PC-3 (cell line): ENCODE results near the gene SLF1. TPM values are rescaled to one million over a fixed set of nuclear protein-coding genes. Genes with fewer than 3 reads are reported as not detected.

Experiments
- ATAC-seq: fragments of 200-7000 bp; cut with Tn5 transposase; 2 replicates; pipeline ENCODE4 v1.9.1; 2020; ENCODE audit warnings: mild to moderate bottlenecking, moderate library complexity
- BruUV-seq: library from RNA; stranded (reverse); fragments of 400-500 nt; replicated peaks from 2 replicates; lab custom pipeline; 2021; lab: Mats Ljungman, UMichigan
- CTCF ChIA-PET: fragments of 300-600 bp; sonication (Branson Sonifier 250); formaldehyde crosslinking; loops from one replicate; lab custom pipeline; 2022; ENCODE audit warnings: antibody characterized with exemption; lab: Charles Lee
- POLR2A ChIA-PET: fragments of 300-600 bp; sonication (Branson Sonifier 250); formaldehyde crosslinking; loops from one replicate; lab custom pipeline; 2022; ENCODE audit warnings: antibody characterized with exemption; ENCODE audit not compliant: unreplicated experiment; lab: Charles Lee
- DNase-seq: peaks from one replicate; pipeline ENCODE4 v3.0.0-alpha.2; 2015
- H2AFZ ChIP-seq: fragments of 300-600 bp; sonication (generic); 2 replicates; pipeline ENCODE4 v1.6.0; 2016; ENCODE audit warnings: antibody characterized with exemption, low read length
- H3F3A ChIP-seq: fragments of 300-600 bp; sonication (generic); one replicate; pipeline ENCODE4 v1.6.0; 2017; ENCODE audit warnings: antibody characterized with exemption, low read length, control low read depth, mild to moderate bottlenecking; ENCODE audit not compliant: unreplicated experiment
- H3K27ac ChIP-seq: fragments of 300-600 bp; sonication (generic); 2 replicates; pipeline ENCODE4 v1.5.1; 2016; ENCODE audit warnings: mild to moderate bottlenecking, low read length
- H3K27me3 ChIP-seq: fragments of 300-600 bp; sonication (generic); 2 replicates; pipeline ENCODE4 v1.6.1; 2016; ENCODE audit warnings: low read length, mixed read lengths
- H3K36me3 ChIP-seq: fragments of 300-600 bp; sonication (generic); 2 replicates; pipeline ENCODE4 v1.6.1; 2016; ENCODE audit warnings: low read depth, mixed run types, low read length, mixed read lengths
- H3K4me1 ChIP-seq: fragments of 300-600 bp; sonication (generic); 2 replicates; pipeline ENCODE4 v1.5.1; 2016; ENCODE audit warnings: low read length; ENCODE audit not compliant: insufficient read depth
- H3K4me2 ChIP-seq: fragments of 300-600 bp; sonication (generic); 2 replicates; pipeline ENCODE4 v1.6.0; 2016; ENCODE audit warnings: low read length
- H3K4me3 ChIP-seq: fragments of 300-600 bp; sonication (generic); 2 replicates; pipeline ENCODE4 v1.5.1; 2016; ENCODE audit warnings: mild to moderate bottlenecking, low read length, mixed read lengths
- H3K79me2 ChIP-seq: fragments of 300-600 bp; sonication (generic); 2 replicates; pipeline ENCODE4 v1.6.1; 2017; ENCODE audit warnings: low read length, mixed read lengths
- H3K9ac ChIP-seq: fragments of 300-600 bp; sonication (generic); 2 replicates; pipeline ENCODE4 v1.6.0; 2016; ENCODE audit warnings: mild to moderate bottlenecking, low read length
- H3K9me2 ChIP-seq: fragments of 300-600 bp; sonication (generic); replicated peaks from 2 replicates; pipeline ENCODE4 v1.6.1; 2016; ENCODE audit warnings: mixed run types, low read length, mixed read lengths
- H3K9me3 ChIP-seq: fragments of 300-600 bp; sonication (generic); 2 replicates; pipeline ENCODE4 v1.6.1; 2016; ENCODE audit warnings: low read length, mixed read lengths
- H4K20me1 ChIP-seq: fragments of 300-600 bp; sonication (generic); 2 replicates; pipeline ENCODE4 v1.6.1; 2016; ENCODE audit warnings: low read length, mixed read lengths
- CTCF ChIP-seq: fragments of 300-600 bp; sonication (generic); conservative IDR thresholded peaks from 2 replicates; pipeline ENCODE4 v1.5.1; 2017; ENCODE audit warnings: antibody characterized with exemption, low read depth, mild to moderate bottlenecking, low read length
- EZH2 ChIP-seq: fragments of 300-600 bp; sonication (generic); IDR thresholded peaks from one replicate; pipeline ENCODE4 v1.6.1; 2017; ENCODE audit warnings: antibody characterized with exemption, mild to moderate bottlenecking, low read length; ENCODE audit not compliant: unreplicated experiment
- EZH2phosphoT487 ChIP-seq: fragments of 300-600 bp; sonication (generic); IDR thresholded peaks from 2 replicates; pipeline ENCODE4 v1.6.1; 2018; ENCODE audit warnings: mild to moderate bottlenecking, antibody characterized with exemption, low read length, borderline replicate concordance
- intact Hi-C: fragments of 100-400 bp; cut with micrococcal nuclease; formaldehyde crosslinking; loops from 2 replicates; pipeline ENCODE4 v1.9.0; 2023
- total RNA-seq: library from RNA; depleted of rRNA; stranded (reverse); fragments of >200 nt; gene quantifications from 2 replicates; pipeline ENCODE4 v1.2.3, GENCODE V29; 2014

The SLF1 gene
- total RNA-seq, 1 experiment from 2014 or later, result 23.6 TPM

- no peaks in the 10 kb centered on the region for H4K20me1 ChIP-seq
- H3K27ac ChIP-seq, result no peak overlapping the region
- POLR2A ChIA-PET, result no interaction called here
- H3F3A ChIP-seq, result no peaks in the 10 kb centered on the region
- TF ChIP-seq CTCF, result no peak
- no peak for TF ChIP-seq EZH2phosphoT487
- intact Hi-C loops, result no loop called here
- CTCF ChIA-PET, result no interaction called here
- no TSS peak for BruUV-seq
- DNase-seq (no peak), ATAC-seq (no peak)
- H3K9me3 ChIP-seq, result no peaks in the 10 kb centered on the region
- H3K4me3 ChIP-seq, result no peak overlapping the region
- no peaks in the 10 kb centered on the region for H3K79me2 ChIP-seq
- peaks cover 10% of the 10 kb centered on the region; the same call in 1 of the 2 replicates for H3K4me1 ChIP-seq
- no peak overlapping the region for H2AFZ ChIP-seq
- no peak overlapping the region for H3K9ac ChIP-seq
- no peak overlapping the region for H3K4me2 ChIP-seq
- H3K36me3 ChIP-seq, result no peaks in the 10 kb centered on the region
- no peaks in the 10 kb centered on the region for H3K27me3 ChIP-seq
- no peaks in the 10 kb centered on the region for H3K9me2 ChIP-seq
These were observed 82.1 kb downstream of the SLF1 start for GRCh38 chr5:94700592-94700991.

- TF ChIP-seq EZH2phosphoT487 (no peak), EZH2 (no peak), CTCF (no peak)
- ATAC-seq (no peak), DNase-seq (no peak)
- no peak overlapping the region for H2AFZ ChIP-seq
- H3K36me3 ChIP-seq, result no peaks in the 10 kb centered on the region
- no peaks in the 10 kb centered on the region for H3K79me2 ChIP-seq
- no peaks in the 10 kb centered on the region for H3K27me3 ChIP-seq
- no peaks in the 10 kb centered on the region for H3K9me3 ChIP-seq
- no TSS peak for BruUV-seq
- POLR2A ChIA-PET, result no interaction called here
- H3K4me2 ChIP-seq, result no peak overlapping the region
- no peak overlapping the region for H3K9ac ChIP-seq
- H4K20me1 ChIP-seq, result no peaks in the 10 kb centered on the region
- intact Hi-C loops, result no loop called here
- no peaks in the 10 kb centered on the region for H3F3A ChIP-seq
- H3K9me2 ChIP-seq, result no peaks in the 10 kb centered on the region
- peaks cover 15% of the 10 kb centered on the region for H3K4me1 ChIP-seq
- no peak overlapping the region for H3K4me3 ChIP-seq
- CTCF ChIA-PET, result no interaction called here
- no peak overlapping the region for H3K27ac ChIP-seq
These were observed 84.3 kb downstream of the SLF1 start for GRCh38 chr5:94702729-94703128.

GRCh38 chr5:94705427-94705826 is 87.0 kb downstream of the SLF1 start:
- Histone ChIP-seq H3K27ac (no peak overlapping the region), H2AFZ (no peak overlapping the region), H3F3A (no peaks in the 10 kb centered on the region), H3K4me1 (peaks cover 15% of the 10 kb centered on the region), H3K9ac (no peak overlapping the region), H3K9me2 (no peaks in the 10 kb centered on the region), H3K4me3 (no peak overlapping the region), H3K9me3 (no peaks in the 10 kb centered on the region), H3K27me3 (no peaks in the 10 kb centered on the region), H3K36me3 (no peaks in the 10 kb centered on the region; the same call in 1 of the 2 replicates), H3K4me2 (no peak overlapping the region), H3K79me2 (no peaks in the 10 kb centered on the region), H4K20me1 (no peaks in the 10 kb centered on the region)
- DNase-seq (peak; percentile 35), ATAC-seq (peak; percentile 72)
- intact Hi-C loops, result no loop called here
- BruUV-seq, result no TSS peak
- CTCF ChIA-PET, result no interaction called here
- POLR2A ChIA-PET, result no interaction called here
- TF ChIP-seq EZH2phosphoT487 (no peak), EZH2 (no peak), CTCF (no peak)
